ENCODE data around the gene CDC42BPA.

DNA sequence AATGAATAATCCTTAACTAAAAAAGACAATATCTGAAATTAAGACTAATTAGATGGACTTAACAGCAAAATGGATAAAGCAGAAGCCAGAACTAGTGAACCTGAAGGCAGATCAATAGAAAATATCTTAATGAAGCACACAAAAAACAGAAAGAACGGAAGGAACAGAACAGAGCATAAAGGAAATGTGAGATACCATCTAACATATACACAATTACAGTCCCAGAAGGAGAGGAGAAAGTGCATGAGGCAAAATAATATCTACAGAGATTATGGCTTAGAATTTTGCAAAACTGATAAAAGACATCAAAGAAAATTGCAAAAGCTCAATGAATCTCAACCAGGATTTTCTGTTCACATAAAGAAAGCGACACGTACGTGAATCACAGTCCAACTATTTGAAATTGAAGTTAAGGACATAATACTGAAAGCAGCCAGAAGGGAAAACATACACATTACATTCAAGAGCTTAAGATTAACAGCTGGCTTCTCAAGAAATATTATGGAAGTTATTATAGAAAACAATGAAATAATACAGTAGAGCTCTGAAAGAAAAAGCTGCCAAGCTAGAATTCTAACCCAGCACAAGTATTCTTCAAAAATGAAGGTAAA is 182.0 kb downstream of the CDC42BPA start:
- no peak for TF ChIP-seq SMC3 (IDR thresholded peaks at IDR 0.05; ENCODE audit: low read length)
- no peak for TF ChIP-seq EHMT2 (IDR thresholded peaks at IDR 0.05; ENCODE audit: borderline replicate concordance, low read depth, low read length)
- TF ChIP-seq RBM39 (IDR thresholded peaks at IDR 0.05; ENCODE audit: low read depth, low read length, poor library complexity, severe bottlenecking) = no peak
- TF ChIP-seq, protein P1, sequence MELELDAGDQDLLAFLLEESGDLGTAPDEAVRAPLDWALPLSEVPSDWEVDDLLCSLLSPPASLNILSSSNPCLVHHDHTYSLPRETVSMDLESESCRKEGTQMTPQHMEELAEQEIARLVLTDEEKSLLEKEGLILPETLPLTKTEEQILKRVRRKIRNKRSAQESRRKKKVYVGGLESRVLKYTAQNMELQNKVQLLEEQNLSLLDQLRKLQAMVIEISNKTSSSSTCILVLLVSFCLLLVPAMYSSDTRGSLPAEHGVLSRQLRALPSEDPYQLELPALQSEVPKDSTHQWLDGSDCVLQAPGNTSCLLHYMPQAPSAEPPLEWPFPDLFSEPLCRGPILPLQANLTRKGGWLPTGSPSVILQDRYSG (CRISPR knock-in tag; IDR thresholded peaks at IDR 0.05) = no peak
- TF ChIP-seq, protein P2, sequence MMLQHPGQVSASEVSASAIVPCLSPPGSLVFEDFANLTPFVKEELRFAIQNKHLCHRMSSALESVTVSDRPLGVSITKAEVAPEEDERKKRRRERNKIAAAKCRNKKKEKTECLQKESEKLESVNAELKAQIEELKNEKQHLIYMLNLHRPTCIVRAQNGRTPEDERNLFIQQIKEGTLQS (CRISPR knock-in tag; IDR thresholded peaks at IDR 0.05) = no peak
- no peak for TF ChIP-seq SP1 (IDR thresholded peaks at IDR 0.05)
- TF ChIP-seq SP1 (CRISPR knock-in tag; IDR thresholded peaks at IDR 0.05) = no peak
- TF ChIP-seq, protein P3, sequence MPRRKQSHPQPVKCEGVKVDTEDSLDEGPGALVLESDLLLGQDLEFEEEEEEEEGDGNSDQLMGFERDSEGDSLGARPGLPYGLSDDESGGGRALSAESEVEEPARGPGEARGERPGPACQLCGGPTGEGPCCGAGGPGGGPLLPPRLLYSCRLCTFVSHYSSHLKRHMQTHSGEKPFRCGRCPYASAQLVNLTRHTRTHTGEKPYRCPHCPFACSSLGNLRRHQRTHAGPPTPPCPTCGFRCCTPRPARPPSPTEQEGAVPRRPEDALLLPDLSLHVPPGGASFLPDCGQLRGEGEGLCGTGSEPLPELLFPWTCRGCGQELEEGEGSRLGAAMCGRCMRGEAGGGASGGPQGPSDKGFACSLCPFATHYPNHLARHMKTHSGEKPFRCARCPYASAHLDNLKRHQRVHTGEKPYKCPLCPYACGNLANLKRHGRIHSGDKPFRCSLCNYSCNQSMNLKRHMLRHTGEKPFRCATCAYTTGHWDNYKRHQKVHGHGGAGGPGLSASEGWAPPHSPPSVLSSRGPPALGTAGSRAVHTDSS (CRISPR knock-in tag; conservative IDR thresholded peaks at IDR 0.05) = no peak
- TF ChIP-seq, protein P4, sequence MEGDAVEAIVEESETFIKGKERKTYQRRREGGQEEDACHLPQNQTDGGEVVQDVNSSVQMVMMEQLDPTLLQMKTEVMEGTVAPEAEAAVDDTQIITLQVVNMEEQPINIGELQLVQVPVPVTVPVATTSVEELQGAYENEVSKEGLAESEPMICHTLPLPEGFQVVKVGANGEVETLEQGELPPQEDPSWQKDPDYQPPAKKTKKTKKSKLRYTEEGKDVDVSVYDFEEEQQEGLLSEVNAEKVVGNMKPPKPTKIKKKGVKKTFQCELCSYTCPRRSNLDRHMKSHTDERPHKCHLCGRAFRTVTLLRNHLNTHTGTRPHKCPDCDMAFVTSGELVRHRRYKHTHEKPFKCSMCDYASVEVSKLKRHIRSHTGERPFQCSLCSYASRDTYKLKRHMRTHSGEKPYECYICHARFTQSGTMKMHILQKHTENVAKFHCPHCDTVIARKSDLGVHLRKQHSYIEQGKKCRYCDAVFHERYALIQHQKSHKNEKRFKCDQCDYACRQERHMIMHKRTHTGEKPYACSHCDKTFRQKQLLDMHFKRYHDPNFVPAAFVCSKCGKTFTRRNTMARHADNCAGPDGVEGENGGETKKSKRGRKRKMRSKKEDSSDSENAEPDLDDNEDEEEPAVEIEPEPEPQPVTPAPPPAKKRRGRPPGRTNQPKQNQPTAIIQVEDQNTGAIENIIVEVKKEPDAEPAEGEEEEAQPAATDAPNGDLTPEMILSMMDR (CRISPR knock-in tag; IDR thresholded peaks at IDR 0.05) = no peak
- TF ChIP-seq FUBP1 (CRISPR knock-in tag; IDR thresholded peaks at IDR 0.05; ENCODE audit: borderline replicate concordance) = no peak
- TF ChIP-seq NFE2 (CRISPR knock-in tag; IDR thresholded peaks at IDR 0.05) = no peak
- no peak for TF ChIP-seq RXRA (CRISPR knock-in tag; IDR thresholded peaks at IDR 0.05)
- no peak for TF ChIP-seq ARNTL (CRISPR knock-in tag; IDR thresholded peaks at IDR 0.05)
- TF ChIP-seq ZNF446 (CRISPR knock-in tag; IDR thresholded peaks at IDR 0.05) = no peak
- no peak for TF ChIP-seq TCF12 (IDR thresholded peaks at IDR 0.05)
- no peak for TF ChIP-seq TCF12 (CRISPR knock-in tag; IDR thresholded peaks at IDR 0.05)
